HG02759 (cell line): Measurements from ENCODE around the gene POU3F2.

Experiments used
- ATAC-seq: cut with Tn5 transposase; IDR thresholded peaks from one replicate; pipeline ENCODE4 v1.9.1; 2021; ENCODE audit warnings: mild to moderate bottlenecking, moderate library complexity; ENCODE audit not compliant: unreplicated experiment

Gene POU3F2

DNA sequence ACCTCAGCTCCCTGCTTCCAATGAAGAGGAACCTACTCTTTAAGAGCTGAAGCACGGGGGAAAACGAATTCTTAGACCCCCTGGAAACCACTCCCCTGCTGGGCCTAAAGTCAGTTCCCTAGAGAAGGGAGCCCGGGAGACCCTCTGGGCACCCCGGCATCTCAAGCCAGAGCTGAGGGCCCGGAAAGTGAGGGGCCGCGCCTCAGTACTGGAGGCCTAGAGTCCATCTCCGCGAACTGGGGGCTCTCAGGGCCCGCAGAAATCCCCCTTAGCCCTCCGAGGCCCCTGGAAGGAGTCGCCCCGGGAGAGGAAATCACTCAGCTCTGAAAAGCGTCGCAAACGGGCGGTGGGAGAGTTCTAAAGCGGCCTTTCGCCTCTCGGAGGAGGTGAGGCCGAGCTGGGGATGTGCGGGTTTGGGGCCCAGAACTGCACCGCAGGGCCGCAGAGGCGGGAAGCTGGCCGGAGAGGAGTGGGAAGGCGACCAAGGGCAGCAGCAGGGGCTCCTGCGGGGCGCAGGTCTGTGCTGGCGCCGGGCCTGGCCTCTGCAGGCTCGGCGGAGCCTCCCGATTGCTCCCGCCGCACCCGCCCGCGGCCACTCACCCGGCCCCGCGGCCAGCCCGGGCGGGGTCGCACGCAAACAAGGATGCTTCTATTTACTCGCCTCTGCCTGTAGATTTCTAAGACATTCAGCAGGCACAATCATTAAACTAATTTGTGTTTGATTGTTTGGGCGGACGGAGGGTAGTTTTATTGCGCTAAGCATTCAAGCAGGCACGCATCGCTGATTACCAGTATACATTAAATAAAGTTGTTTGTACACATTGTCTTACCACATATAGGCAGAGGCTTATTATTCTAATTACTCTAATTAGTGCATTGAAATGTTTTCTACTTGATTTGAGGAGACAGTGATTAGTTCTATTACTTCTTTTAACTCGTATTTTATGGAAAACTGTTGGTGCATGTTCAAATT lies 9.2 kb downstream of the POU3F2 start:
- no peak for ATAC-seq

GRCh38 chr6:98844244-98845210 lies 10.2 kb downstream of the POU3F2 start:
- ATAC-seq: no peak

- peak; percentile 48 for ATAC-seq
Observed at GRCh38 chr6:98845211-98846020, 11.0 kb downstream of the POU3F2 start.

DNA sequence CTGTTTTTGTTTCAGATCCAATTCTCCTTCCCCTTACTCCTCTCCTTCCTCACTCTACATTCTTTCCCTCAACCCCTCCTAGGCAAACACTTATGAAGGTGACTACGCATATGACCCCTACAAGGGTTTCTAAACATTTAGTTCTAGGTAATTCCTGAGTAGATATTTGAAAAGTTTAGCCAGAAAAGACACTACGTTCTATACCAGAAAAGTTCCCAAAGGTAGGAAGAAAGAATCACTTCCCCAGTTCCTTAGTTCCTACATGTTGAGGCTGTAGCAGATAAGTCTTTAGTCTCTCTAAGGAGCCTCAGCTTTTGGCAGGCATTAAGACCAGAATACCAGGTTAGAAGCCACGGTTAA lies 11.6 kb downstream of the POU3F2 start:
- ATAC-seq: no peak

GRCh38 chr6:98847416-98847778 lies 13.0 kb downstream of the POU3F2 start:
- ATAC-seq: no peak

DNA sequence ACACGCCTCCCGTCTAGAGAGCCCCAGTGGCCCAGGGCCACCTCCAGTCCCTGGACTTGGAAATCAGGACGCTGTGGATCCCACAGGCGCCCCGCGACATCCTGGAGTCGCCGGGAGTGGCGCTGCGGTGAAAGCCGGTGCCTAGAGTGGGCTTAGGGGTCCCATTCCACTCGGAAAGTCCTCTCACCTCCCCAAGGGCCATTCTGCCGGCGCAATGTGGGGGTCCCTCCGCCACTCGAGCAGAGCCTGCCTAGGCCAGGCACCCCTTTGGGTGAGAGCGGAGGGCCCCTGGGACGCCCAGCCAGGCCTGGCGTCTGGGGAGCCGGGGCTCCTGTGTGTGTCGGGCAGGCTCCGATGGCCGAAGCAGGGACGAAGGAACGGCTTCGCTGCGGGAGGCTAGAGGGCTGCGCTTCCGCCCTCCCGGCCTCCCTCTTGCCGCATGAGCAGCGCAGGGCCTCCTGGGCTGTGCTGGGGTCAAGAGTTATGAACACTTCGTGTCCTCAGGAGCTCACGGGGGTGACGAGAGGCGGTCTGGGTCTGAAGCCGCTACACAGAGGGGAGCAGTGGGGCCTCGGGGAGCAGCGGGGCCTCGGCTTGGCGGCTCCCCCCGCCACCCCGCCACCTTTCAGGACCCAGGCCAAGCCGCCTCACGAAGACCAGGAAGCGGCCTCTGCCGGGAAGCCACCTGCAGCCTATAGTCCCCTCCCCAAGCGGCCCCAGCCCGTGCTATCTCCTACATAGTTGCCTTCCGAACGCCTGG lies 13.6 kb downstream of the POU3F2 start:
- peak; percentile 70 for ATAC-seq

DNA sequence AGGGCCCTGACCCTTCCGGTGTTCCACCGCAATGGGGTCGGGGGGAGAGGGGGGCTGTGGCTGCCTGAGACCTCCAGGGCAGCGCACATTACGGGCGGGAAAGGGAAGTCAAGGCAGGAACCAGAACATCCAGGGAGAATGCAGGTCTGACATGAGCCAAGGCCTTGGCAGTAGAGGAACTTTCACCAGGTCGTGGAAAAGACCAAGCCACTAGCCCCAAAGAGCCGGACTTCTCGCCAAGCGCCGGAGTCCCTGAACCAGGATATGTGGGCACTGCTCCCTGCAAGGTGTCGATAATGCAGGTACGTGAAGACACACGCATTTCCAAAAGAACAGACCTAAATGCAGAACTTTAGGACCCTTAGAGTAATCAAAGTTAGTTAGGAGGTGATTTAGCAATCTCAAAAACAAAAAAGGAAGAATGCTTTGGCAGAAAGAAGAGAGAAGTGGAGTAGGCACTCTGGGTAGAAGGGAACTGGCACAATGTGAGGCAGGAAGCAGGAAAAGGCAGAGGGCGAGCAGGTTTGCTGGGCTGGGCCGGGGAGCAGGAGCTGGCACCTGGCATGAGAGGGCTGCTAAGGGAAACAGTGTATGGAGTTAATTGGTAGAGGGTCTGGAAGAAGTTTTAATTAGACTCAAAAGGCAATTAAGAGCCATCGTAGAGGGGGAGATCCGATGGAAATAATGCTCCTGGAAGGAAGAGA lies 14.3 kb downstream of the POU3F2 start:
- ATAC-seq: peak; percentile 3

- no peak for ATAC-seq
Observed at GRCh38 chr6:98864497-98864896, 30.1 kb downstream of the POU3F2 start.

DNA sequence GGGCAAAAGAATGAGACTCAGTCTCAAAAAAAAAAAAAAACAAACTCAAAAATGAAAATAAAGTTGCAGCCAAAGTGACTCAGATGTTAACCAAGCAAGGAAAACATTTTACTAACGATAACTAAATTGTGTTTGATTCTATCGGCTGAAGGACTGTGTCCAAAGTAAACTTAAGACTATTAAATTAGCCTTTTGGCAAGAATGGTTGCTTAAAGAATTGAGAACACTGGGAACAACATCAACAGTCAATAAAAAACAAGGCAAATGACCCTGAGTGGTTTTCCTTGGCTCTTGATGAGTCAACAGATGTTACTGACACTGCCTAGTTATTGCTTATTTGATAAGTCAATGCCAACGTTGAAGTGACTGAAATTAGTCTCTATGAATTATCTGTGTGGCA lies 36.7 kb downstream of the POU3F2 start:
- no peak for ATAC-seq

GRCh38 chr6:98871821-98872220 lies 37.4 kb downstream of the POU3F2 start:
- no peak for ATAC-seq

- no peak for ATAC-seq
Observed at GRCh38 chr6:98875375-98875774, 41.0 kb downstream of the POU3F2 start.

DNA sequence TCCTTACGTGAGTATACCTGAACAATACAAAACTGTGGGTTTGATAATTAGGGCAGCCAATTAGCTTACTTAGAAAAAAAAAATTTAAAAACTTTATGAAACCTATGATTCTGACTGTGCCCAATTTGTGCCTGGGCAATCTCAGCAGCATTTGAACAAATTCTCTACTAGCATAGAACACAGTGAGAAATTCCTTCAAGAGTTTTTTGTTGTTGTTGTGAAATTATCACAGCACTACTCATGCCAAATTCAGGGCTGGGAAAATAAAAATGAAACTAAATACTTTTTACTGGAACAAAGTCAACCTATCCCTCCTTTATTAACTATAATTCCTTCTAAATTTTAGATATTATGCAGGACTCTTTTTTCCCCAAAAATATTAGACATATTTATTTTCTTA lies 42.9 kb downstream of the POU3F2 start:
- ATAC-seq: no peak

DNA sequence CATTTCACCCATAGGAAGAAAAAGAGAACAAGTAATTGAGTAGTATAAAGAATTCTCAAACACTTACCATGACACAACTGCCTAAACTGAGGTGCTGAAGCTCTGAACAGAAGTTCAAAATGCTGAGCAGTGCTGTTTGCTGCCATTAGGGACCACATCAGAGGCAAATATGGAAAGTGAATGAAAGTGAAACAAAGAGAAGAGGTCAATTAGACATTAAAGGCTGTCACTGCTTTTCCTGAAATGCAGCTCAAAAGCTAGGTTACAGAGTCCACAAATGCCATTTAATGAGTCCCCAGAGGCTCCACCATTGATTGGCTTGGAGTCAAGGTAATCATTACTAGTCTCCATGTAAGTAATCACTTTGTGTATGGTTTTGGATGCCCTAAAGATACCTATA lies 46.1 kb downstream of the POU3F2 start:
- peak; percentile 85 for ATAC-seq

DNA sequence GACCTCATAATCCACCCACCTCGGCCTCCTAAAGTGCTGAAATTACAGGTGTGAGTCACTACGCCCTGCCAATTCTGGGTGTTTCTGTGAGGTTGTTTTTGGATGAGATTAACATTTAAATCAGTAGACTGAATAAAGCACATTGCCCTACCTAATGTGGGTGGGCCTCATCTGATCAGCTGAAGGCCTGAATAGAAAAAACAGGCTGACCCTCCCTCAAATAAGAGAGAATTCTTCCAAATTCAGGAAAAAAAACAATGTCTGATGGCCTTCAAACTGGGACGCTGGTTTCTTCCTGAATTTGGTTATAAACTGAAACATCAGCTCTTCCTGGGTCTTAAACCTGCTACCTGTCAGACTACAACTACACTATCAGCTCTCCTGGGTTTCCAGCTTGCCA lies 51.0 kb downstream of the POU3F2 start:
- ATAC-seq: no peak

DNA sequence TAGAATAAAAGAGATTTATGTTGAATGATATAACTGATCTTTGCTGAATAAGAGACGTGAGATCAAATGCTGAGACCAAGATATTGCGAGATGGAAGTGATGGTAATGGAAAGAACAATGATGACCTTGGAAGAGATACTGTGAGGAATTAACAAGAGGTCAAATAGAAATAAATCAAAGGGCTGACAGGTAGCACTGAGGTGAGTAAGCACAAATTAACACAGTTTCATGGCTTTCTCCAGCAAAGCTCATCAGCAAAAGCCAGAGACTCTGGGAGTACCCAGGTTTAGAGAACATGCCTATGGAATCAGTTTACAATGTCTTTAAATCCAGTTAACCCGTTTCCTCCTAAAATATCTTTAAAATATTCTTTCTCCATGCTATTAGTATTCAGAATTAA lies 53.3 kb downstream of the POU3F2 start:
- ATAC-seq: no peak
